Measurements from ENCODE around the gene ZNF48. TPM values are rescaled to one million over a fixed set of nuclear protein-coding genes. Genes with fewer than 3 reads are reported as not detected.

ZNF48 gene
- total RNA-seq, 4 donors from 2014 or later = 3.4 to 5.4 (median 4.9) TPM

DNA sequence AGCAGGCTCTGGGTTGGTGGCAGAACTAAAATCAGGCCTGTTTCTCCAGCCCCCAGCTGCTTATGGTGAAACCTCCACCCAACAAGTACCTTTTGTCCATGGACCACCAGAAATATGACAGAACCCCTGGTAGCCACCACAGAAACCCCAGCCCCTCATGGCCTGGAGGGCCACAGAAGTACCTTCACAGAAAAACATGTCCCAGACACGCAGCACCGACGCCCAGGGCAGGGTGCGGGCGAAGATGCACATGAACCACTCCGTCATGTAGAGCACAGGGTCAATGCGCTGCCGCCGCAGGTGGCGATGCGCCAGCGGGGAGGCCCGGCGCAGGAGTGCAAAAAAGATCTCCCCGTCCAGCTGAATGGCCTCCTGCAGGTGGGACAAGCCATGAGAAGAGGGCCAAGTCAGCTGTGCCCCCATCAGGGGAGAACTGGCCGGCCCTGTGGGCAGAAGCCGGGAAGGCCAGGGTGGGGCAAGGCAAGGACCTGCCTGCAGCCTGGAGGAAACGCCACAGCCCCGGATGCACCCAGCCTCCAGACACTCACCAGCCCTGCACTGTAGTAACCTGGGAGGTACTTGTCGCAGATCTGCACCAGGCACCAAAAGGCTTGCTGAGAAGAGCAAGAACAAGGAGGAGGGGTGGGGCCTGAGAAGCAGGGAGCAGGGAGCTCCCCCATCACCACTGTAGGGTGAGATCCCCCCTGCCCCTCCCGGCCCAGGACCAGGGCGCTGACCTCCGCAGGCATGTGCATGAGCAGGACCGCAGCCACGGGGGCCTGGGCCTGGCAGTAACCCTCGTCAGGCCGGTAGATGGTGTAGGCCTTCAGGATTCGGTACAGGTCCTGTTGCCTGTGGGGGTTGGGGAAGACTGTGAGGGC, 36.0 kb upstream of the ZNF48 start:
- TF ChIP-seq, protein P1, sequence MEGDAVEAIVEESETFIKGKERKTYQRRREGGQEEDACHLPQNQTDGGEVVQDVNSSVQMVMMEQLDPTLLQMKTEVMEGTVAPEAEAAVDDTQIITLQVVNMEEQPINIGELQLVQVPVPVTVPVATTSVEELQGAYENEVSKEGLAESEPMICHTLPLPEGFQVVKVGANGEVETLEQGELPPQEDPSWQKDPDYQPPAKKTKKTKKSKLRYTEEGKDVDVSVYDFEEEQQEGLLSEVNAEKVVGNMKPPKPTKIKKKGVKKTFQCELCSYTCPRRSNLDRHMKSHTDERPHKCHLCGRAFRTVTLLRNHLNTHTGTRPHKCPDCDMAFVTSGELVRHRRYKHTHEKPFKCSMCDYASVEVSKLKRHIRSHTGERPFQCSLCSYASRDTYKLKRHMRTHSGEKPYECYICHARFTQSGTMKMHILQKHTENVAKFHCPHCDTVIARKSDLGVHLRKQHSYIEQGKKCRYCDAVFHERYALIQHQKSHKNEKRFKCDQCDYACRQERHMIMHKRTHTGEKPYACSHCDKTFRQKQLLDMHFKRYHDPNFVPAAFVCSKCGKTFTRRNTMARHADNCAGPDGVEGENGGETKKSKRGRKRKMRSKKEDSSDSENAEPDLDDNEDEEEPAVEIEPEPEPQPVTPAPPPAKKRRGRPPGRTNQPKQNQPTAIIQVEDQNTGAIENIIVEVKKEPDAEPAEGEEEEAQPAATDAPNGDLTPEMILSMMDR (IDR thresholded peaks at IDR 0.05) = no peak
- no peak for DNase-seq (ENCODE audit: low spot score)

DNA sequence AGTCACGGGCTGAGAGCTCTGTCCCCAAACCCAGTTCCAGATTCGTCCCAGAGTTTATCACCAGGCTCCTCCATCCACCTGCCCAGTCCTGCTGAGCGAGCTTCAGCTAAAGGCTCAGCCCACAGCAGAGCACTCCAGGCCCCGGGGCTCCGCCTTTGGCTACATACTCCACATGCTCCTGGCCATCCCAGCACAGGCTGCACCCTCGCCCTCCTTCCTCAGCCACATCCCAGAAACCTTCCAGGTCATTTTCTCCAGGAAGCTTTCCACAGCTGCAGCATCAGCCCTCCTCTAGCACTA, 35.4 kb upstream of the ZNF48 start:
- TF ChIP-seq, protein P1 (IDR thresholded peaks at IDR 0.05) = no peak
- ATAC-seq (ENCODE audit: low FRiP score) (no peak), DNase-seq (ENCODE audit: low spot score) (no peak)

More for the DNA sequence above, 36.0 kb upstream of the ZNF48 start:
- no peak for ATAC-seq (ENCODE audit: low FRiP score)

DNA sequence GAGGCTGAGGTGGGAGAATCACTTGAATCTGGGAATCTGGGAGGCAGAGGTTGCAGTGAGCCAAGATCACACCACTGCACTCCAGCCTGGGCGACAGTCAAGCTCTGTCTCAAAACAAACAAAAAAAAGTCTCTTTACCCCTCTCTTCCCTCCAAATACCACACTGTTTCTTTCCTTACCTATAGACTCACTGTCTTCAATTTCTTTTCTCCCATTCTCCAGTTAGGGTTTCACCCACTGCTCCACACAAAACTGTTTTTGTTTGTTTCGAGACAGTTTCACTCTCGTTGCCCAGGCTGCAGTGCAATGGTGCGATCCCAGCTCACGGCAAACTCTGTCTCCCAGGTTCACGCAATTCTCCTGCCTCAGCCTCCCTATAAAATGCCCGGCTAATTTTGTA, 34.0 kb upstream of the ZNF48 start:
- TF ChIP-seq, protein P1 (IDR thresholded peaks at IDR 0.05) = no peak
- no peak for ATAC-seq (ENCODE audit: low FRiP score)
- DNase-seq (ENCODE audit: low spot score) = no peak

DNA sequence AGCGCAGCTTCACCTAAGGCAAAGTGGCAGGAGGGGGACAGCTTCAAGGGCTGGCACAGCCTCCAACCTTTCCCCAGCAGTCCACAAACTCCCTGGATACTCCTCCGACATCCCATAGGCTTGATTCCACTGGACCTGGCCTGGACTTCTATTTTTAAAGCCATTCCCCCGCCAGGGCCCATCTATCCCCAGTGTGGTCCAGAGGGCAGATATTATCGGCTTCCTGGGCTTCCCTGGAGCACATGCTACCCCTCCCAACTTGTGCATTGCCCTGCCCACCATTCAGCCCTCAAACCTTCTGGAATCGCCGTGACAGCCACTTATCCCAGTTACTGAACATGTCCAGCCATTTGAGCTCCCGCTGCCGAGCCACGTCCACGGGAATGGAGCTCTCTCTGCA, 30.0 kb upstream of the ZNF48 start:
- no peak for DNase-seq (ENCODE audit: low spot score)
- ATAC-seq (ENCODE audit: low FRiP score) = no peak
- TF ChIP-seq, protein P1 (IDR thresholded peaks at IDR 0.05) = no peak

DNA sequence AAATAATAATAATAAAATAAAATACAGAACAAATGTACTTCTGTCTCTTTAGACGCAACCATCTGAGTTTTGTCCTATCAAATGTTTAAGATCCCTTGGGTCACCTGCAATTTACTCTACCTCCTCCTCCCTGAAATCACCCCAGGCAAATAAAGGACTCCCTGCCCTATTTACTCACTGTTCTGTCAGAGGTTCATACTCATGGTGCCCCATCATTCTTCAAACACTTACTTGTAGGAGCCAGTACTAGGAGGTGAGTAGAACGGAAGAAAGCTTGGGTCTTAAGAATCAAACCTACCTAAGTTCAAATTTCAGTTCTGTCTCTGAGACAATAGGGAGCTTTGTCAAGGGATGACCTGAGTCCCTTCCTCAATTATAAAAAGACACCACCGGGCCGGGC, 28.7 kb upstream of the ZNF48 start:
- ATAC-seq (ENCODE audit: low FRiP score) (no peak), DNase-seq (ENCODE audit: low spot score) (no peak)
- TF ChIP-seq, protein P1 (IDR thresholded peaks at IDR 0.05) = no peak

DNA sequence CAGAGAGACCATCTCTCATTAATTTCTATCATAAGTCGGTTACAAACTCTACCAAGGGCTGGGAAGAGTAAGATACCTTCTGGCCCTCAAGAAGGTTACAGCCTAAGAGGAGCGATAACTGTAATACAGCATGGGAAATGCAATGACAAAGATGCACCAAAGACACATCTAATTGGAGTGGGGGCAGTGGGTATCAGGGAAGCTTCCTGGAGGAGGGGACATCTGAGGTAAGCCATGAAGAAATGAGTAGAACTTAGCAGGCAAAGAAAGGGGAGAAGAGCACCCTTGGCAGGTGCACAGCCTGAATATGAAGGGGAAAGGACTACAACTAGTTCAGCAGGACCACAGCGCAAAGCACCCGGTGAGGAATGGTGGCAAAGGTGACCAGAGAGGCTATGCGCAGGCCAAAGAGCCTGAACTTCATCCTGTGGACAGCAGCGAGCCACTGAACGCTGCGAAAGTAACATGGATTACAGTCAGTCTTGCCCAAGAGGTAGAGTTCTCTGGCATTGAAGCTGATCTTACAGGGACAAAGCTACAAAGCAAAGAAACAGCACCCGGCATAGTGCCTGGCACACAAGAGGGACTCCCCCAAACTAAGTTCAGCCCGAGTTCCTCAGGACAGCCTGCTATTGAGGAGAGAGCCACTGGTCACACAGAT, 27.7 kb upstream of the ZNF48 start:
- TF ChIP-seq, protein P1 (IDR thresholded peaks at IDR 0.05) = no peak
- DNase-seq (ENCODE audit: low spot score) (no peak), ATAC-seq (ENCODE audit: low FRiP score) (no peak)

Measured in omental fat pad (tissue), 4 donors.